Activated CD4-positive, alpha-beta T cell treated with anti-CD3 and anti-CD28 coated beads, Interleukin-2, amount 50 U/mL, for 24 hours (primary cell): Measurements from ENCODE around the gene CERS1.
A peak's percentile ranks its signal among the peaks of the same experiment; 100 is the strongest.
"Not testable (repeated sequence)": the region's sequence is repeated elsewhere in the genome, so short reads cannot be mapped to it uniquely, and the experiment has no call there.

Source experiments
- DNase-seq, 2 donors: peaks; one replicate each; pipeline ENCODE4 v3.0.0-alpha.2; 2020; ENCODE audit warnings: low read depth in 1 of 2, low spot score in 1 of 2

CERS1 gene

DNA sequence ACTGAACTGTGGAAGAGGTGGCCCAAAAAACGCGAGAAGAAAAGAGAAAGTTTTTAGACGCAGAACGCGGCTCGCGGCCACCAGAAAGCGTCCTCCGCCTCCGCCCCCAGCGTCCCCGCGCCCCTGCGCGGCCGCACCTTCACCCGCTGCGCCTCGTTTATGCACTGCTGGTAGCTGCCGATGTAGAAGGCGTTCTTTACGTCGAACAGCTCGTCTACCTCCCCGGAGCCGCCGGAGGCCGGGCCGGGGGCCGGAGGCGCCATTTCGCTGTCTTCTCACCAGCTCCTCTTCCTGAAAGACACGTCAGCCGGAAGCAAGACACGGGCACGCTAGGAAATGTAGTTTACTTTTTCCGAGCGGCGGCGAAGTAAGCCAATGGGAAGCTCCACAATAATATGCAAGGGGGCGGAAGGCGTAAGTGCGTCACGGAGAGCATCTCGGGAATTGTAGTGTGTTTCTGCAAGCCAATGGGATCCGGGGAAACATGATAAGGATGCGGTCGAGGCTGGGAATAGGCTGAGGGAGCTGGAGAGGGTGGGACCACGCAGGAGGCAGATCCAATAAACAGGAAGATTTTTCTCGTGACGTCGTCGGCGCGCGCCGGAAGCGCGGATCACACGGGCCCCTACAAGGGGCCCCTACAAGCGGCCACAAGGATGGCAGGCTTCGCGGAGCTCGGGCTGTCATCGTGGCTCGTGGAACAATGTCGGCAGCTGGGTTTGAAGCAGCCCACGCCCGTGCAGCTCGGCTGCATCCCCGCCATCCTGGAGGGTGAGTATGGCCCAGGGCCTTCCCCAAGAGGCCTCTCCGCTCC is 23.3 kb upstream of the CERS1 start, which contains the start of the genes COPE and DDX49:
Gene COPE (minus strand): TSS at position 302 of the 814 bp plus-strand sequence. CDS start 39 bp downstream, at position 263.
Gene DDX49 (plus strand): TSS at position 630 of the 814 bp plus-strand sequence. CDS start 27 bp downstream, at position 657.
- DNase-seq: peak; percentile 93 to 97

GRCh38 chr19:18917593-18917992 is 21.6 kb upstream of the CERS1 start:
- not testable (repeated sequence) for DNase-seq

DNA sequence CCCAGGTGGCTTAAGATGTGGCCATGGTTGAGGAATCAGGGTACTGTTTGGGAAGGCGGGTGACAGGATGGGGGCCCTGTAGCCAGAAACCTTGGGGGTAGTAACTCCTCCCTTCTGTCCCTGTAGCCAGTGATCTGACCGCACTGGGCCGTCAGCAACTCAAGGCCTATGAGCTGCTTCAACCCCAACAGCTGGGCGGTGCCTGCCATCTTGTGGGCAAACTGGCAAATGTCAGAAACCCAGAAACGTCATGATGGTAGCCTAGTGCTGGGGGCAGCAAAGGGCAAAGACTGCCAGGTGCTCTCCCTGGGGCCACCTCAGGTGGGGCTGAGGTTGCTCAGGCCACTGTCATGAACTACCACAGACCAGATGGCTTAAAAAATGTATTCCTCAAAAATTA is 19.7 kb upstream of the CERS1 start:
- peak in 1 of 2 donors; percentile 23 for DNase-seq

GRCh38 chr19:18913466-18913865 is 17.5 kb upstream of the CERS1 start:
- DNase-seq: no peak

DNA sequence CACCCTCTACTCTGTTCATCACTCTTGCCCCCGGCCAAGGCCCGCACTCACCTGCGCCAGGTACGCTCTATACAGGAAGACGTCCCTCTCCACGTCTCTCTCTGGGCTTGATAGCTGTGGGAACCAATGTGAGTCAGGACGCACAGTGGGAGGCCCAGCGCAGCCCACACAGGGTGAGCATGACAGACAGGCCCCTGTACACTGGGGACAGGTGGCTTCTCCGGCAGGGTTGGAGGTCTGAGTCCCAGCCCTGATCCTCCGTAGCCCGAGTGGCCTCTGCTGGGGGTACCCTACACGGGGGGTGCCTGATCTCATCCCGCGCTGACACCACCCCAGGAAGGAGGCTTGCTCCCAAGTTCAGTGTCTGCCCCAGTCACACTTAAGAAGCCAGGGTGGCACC is 17.0 kb upstream of the CERS1 start:
- DNase-seq: no peak

- no peak for DNase-seq
Observed at GRCh38 chr19:18910801-18911436, 15.0 kb upstream of the CERS1 start.

- DNase-seq: no peak
Observed at GRCh38 chr19:18910010-18910409, 14.1 kb upstream of the CERS1 start.

GRCh38 chr19:18908917-18909619 is 13.1 kb upstream of the CERS1 start:
- no peak for DNase-seq

DNA sequence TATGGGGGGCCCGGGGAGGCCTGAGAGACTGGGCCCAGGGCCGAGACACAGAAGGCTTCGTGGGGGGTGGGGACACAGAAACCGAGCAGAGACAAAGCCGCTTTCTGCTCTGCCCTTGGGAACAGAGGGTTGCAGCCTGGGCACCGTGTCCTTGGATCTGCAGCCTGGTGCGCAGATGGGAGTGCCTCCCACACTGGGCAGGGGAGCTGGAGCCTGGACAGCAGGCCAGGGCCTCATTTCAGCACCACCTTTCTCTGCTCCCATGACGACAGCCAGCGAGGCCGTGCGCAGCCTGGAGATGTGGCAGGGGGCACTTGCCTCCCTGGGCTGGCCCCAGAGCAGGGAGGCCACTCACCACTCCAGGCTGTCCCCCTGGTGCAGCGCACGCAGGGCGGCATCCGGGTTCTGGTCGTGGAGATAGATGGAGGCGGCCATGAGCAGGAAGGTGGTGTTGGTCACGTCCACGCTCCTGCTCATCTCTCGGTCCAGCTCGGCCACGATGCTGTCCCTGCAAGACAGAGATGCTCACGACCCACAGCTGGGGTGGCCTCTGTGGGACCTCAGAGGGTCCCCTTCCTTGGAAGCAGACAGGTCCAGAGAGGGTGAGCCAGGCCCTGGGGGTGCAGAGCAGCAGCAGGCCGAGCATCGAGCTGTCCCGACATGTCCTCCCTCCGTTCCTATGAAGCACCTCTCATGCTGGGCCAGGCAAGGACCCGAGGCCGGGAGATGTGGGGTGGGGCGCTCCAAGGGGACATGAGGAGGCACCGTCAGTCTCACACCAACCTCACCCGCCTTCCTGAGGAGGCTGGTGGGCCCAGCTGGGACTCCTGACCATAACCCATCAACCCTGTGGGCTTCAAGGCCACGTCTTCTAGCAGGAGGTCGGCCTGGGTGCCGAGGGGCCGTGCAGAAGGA is 10.9 kb upstream of the CERS1 start:
- no peak for DNase-seq

DNA sequence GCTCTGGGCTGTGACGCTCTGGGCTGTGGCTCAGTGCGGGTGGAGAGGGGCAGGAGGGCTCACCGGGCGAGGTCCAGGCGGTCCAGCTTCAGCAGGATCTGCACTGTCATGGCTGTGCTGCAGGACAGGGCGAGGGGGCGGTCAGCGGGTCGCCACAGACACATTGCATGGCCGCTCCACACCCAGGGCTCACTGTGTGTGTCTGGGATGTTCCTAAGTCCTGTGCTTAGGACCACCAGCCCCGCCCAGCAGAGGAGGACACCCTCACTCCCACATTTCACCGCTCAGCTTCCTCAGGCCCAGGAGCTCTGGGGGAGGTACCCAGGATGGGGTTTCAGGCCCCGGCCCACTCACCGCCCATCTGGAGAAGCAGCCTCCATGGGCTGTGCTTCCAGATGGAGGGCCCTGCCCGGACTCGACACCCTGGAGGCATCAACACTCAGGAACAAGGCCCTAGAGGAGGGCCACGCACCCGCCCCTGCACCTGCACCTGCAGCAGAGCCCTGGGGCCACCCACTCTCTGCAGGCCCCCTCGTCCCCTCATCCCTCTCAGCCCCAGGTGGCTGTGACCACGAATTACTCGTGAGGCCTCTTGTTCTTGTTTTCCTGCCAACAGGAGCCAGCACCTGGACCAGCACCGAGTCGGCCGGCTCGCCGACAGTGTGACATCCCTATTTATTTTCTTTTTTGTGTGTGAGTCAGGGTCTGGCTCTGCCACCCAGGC is 9.7 kb upstream of the CERS1 start:
- DNase-seq: no peak

DNA sequence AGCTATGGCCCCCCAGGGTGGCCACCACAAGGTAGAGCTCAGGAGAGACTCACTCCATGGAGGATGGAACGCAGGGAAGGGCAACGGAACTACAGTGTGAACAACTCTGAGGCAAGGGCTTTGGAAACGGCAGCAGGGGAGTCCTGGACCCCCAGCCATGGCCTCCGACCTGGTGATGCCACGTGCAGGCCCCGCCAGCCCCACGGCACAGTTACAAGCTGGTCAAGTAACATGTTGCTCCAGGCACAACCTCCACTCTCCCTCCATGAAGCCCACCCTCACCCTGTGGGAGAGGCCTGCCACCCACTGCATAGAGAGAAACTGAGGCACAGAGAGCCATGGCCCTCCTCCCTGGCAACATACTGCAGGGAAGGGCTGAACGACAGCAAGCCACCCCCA is 9.1 kb upstream of the CERS1 start:
- no peak for DNase-seq

- no peak for DNase-seq
Observed at GRCh38 chr19:18904334-18905057, 8.5 kb upstream of the CERS1 start.

DNA sequence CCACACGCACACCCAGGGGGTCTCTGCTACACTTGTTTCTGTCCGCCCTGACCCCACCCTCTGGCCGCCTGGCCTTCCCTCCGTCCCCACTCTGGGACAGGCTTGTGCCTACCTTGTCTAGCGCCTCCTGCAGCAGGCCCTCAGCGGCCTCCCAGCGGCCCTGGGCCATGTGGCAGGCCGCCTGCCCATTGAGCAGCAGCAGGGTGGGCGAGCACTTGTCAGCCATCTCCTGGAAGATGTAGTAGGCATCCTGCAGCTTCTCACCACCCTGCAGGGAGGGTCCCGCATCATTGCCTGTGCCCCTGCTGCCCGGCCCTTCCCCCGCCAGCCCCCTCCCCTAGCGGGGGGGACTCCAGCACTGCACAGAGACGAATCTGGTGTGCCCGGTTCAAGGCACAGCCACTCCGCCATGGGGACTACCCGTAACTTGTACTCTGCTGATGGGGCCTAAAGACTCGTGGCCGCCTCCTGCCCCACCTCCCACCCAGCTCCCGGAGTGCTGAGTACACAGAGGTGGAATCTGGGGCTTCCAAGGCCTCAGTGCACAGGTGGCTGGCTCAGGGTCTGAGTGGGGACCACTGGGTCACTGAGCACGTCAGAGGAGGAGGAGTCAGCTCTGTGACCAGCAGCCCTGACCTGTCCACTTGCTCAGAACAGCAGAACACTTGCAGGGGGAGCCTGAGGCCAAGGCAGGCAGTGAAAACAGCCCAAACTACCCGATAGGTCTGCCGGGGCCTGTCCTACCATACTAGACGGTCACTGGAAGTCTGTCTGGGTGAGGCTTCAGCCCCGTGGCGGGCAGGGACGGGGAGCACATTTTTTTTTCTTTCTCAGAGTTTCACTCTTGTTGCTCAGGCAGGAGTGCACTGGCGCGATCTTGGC is 7.4 kb upstream of the CERS1 start:
- DNase-seq: no peak

DNA sequence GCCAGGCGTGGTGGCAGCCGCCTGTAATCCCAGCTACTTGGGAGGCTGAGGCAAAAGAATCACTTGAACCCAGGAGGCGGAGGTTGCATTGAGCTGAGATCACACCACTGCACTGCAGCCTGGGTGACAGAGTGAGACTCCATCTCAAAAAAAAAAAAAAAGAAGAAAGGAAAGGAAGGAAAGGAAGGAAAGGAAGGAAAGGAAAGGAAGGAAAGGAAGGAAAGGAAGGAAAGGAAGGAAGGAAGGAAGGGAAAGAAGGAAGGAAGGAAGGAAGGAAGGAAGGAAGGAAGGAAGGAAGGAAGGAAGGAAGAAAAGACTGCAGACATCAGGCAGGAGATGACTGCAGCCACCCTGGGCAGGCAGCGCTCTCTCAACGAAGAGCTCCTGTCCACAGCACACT is 6.6 kb upstream of the CERS1 start:
- DNase-seq: not testable (repeated sequence)

DNA sequence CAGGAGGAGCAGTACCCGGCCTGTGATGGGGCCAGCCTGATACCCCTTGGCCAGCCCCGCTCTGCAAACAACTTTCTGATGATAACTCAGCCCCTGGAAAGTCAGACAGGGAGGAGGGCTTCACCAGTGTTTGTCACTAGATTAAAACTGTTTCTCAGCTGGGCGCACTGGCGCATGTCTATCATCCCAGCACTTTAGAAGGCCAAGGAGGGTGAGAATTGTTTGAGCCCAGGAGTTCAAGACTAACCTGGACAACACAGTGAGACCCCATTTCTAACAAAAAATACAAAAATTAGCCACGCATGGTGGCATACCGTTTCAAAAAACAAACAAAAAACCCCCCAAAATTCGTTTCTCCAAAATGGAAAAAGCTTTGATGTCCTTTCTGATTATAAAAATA is 5.5 kb upstream of the CERS1 start:
- no peak for DNase-seq

- DNase-seq: no peak
Observed at GRCh38 chr19:18900700-18901481, 4.9 kb upstream of the CERS1 start.

DNA sequence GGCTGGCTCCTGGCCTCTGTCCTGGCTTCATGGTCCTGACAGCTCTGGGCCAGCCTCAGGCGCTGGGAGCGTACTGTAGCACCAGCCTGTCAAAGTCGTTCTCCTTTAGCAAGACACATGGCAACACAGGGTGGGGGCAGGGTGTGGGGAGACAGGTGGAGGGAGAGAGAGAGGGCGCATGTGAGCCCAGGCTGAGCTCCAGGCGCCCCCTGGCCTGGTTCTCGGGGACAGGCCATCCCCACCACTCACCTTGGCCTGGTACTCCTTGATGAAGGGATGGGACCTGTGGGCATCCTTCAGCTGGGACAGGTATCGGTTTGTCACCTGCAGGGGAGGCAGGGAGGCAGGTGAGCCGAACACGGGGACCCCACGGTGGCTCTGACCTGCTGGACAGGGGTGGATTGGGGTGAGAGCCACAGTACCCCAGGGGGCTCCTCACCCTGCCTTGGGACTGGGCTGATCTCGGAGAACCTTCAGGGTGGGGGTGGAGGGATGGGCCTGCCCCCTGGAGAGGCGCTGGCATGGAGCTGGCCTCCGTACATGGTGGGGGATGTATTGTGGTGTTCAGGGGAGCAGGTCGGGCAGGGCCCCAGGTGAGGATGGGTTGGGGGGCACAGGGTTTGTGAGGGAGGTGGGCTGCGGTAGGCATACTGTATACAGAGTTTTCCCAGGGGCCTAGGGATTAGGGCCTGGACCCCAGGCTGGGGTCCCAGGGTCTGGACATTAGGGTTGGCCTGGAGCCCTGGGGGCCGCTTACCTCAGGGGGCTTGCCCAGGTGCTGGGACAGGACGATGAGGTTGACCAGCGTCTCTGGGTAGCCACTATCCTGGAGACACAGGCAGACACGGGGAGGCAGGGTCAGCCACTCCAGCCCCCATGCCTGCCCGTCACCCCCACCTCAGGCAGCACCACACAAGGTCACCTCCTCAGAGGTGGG is 3.9 kb upstream of the CERS1 start:
- DNase-seq: no peak
